Thymus (tissue), 11 donors: Measurements from ENCODE around the gene PRKAG2. TPM values are rescaled to one million over a fixed set of nuclear protein-coding genes. Genes with fewer than 3 reads are reported as not detected.
A peak's percentile ranks its signal among the peaks of the same experiment; 100 is the strongest.

Source experiments
- DNase-seq, 9 donors: peaks; one replicate each; pipeline ENCODE4 v3.0.0-alpha.2; 2013; ENCODE audit warnings: low spot score in 9 of 9, low read depth in 6 of 9, missing footprints in 1 of 9
- H3K27ac ChIP-seq, 2 donors: one replicate each; pipeline ENCODE4 v1.5.1; 2013; ENCODE audit warnings: control low read depth in 1 of 2, low read depth in 1 of 2, low read length in 1 of 2, mild to moderate bottlenecking in 1 of 2, moderate library complexity in 1 of 2
- H3K27me3 ChIP-seq, 2 donors: one replicate each; pipeline ENCODE4 v1.5.1; 2013; ENCODE audit warnings: low read length in 1 of 2; ENCODE audit not compliant: control insufficient read depth in 2 of 2, insufficient read depth in 1 of 2
- H3K36me3 ChIP-seq, 2 donors: one replicate each; pipeline ENCODE4 v1.5.1; 2013; ENCODE audit warnings: low read length in 1 of 2, mild to moderate bottlenecking in 1 of 2, moderate library complexity in 1 of 2; ENCODE audit not compliant: control insufficient read depth in 2 of 2, insufficient read depth in 2 of 2
- H3K4me1 ChIP-seq, 2 donors: one replicate each; pipeline ENCODE4 v1.5.1; 2013; ENCODE audit warnings: low read length in 2 of 2; ENCODE audit not compliant: control insufficient read depth in 2 of 2, insufficient read depth in 2 of 2
- H3K4me3 ChIP-seq, 2 donors: one replicate each; pipeline ENCODE4 v1.5.1; 2013; ENCODE audit warnings: low read length in 2 of 2, control low read depth in 1 of 2, mild to moderate bottlenecking in 1 of 2
- H3K9me3 ChIP-seq, 2 donors: one replicate each; pipeline ENCODE4 v1.5.1; 2013; ENCODE audit warnings: low read length in 1 of 2, mild to moderate bottlenecking in 1 of 2; ENCODE audit not compliant: control insufficient read depth in 2 of 2, insufficient read depth in 1 of 2
- WGBS: extraction: QIAGEN DNeasy Blood & Tissue Kit; methylation state at CpG from one replicate; pipeline ENCODE4 v1.1.7; 2013; 5-methylcytosine and 5-hydroxymethylcytosine counted together
- polyA plus RNA-seq: library from polyadenylated mRNA; stranded (reverse); fragments of 200-250 nt; gene quantifications from one replicate; pipeline ENCODE4 v1.2.3, GENCODE V29; 2013
- total RNA-seq: library from RNA; stranded (reverse); fragments of 120-200 nt; gene quantifications from one replicate; pipeline ENCODE4 v1.2.4, GENCODE V29; 2013
- donor health status: healthy.

The PRKAG2 gene
- total and polyA plus RNA-seq, 2 donors: 5.1 to 33.7 TPM

DNA sequence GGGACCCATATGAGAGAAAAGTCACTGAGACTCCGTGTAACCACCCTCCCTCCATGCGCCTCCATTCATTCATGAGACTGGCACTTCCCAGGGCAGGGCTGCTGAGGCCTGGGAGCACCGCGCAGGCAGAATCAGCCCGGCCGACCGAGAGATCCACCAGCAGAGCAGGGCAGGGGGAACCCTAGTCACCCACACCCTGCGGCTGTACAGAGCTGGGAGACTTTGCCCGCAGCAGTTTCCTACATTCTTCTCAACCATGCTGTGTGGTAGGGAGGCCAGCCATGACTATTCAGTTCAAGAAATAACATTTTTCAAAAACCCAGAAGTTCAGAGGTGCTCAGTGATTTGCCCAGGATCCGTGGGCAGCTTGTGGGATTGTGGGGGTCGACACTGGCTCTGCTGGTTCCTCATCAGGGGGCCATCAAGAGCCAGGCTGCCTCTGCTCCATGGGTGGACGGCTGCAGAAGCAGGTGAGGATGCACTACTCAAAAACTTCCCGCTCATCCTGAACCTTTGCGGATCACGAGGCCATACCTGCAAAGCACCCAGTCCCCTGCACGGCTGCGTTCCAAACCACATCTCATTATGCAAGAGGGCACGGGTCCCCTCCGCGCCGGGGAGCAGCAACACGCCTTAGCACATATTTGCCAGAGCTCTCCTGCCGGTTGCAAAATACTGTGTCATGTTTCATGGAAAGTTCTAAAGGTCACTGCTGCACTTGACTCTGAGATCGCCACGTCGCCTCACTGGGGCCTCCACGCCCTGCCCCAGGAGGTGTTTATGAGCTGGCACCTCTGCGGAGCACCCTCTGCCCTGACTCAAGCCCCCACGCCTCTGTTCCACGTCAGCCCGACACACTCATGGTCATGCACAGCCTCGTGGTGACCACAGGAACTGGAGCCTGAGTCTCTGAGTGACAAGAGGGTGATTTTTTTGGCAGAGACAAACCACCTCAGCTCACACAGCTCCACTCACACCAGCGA is 132.0 kb downstream of the PRKAG2 start:
- 93% methylated on average over 33 of the region's 33 CpGs for WGBS
- Histone ChIP-seq H3K4me3 (no peak overlapping the region), H3K9me3 (no peaks in the 10 kb centered on the region), H3K36me3 (no peaks in the 10 kb centered on the region), H3K4me1 (peaks cover 0 to 7% of the 10 kb centered on the region in 2 donors), H3K27me3 (peaks cover 0 to 16% of the 10 kb centered on the region in 2 donors), H3K27ac (no peak overlapping the region)
- no peak for DNase-seq

DNA sequence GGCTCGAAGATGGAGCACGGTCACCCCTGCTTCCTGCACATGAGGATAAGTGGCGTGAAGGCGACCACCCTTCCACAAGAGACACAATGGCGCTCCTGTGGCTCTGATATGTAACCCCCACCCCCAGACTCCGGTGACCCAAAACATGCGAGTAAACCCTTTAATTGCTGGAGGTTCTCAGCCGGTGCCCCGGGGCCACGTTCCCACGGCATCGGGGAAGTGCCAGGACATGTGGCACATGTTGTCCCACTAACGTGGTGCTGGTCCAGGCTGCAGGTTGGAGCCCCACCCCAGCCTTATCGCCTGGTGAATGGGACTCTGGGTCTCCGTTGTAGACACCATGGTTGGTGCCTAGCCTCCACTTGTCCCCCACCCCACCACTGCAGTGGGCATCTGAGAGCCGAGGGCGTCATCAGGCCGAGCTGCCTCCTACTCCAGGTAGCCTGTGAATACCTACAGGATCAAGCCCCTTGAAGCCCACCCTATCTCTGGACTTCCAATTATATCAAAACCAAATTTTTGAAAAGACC is 132.8 kb downstream of the PRKAG2 start:
- DNase-seq: no peak
- H3K36me3 ChIP-seq: no peaks in the 10 kb centered on the region
- no peak overlapping the region for H3K27ac ChIP-seq
- H3K27me3 ChIP-seq: peaks cover 0 to 16% of the 10 kb centered on the region in 2 donors
- H3K4me1 ChIP-seq: peaks cover 0 to 7% of the 10 kb centered on the region in 2 donors
- no peak overlapping the region for H3K4me3 ChIP-seq
- H3K9me3 ChIP-seq: peaks cover 0 to 4% of the 10 kb centered on the region in 2 donors
- 87% methylated on average over 18 of the region's 18 CpGs for WGBS

DNA sequence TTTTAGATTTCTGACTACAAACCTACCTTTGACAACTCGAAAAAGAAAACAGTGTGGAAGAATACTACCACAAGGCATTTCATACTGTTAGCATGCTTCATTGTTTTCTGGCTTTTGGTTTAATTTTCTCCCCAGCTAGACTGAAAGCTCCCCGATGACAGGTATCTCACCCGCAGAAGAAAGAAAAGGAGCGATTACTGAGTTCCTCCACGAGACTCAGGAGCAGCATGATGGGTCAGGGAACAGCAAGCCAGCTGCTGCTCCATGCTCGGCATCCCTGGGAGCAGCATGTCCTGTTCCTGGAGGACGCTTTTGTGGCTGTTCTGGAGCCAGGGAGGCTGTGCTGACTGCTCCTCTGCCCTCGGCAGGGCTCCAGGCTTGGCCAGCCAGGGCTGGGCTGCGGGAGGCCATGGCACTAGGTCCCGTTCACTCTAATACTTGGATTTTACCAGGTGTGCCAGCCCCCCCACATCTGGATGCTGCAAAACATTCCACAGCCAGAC is 133.4 kb downstream of the PRKAG2 start:
- WGBS: 83% methylated on average over 10 of the region's 10 CpGs
- Histone ChIP-seq H3K4me3 (no peak overlapping the region), H3K4me1 (peaks cover 0 to 7% of the 10 kb centered on the region in 2 donors), H3K9me3 (peaks cover 0 to 7% of the 10 kb centered on the region in 2 donors), H3K27me3 (peaks cover 0 to 16% of the 10 kb centered on the region in 2 donors), H3K36me3 (no peaks in the 10 kb centered on the region), H3K27ac (no peak overlapping the region)
- DNase-seq: no peak

DNA sequence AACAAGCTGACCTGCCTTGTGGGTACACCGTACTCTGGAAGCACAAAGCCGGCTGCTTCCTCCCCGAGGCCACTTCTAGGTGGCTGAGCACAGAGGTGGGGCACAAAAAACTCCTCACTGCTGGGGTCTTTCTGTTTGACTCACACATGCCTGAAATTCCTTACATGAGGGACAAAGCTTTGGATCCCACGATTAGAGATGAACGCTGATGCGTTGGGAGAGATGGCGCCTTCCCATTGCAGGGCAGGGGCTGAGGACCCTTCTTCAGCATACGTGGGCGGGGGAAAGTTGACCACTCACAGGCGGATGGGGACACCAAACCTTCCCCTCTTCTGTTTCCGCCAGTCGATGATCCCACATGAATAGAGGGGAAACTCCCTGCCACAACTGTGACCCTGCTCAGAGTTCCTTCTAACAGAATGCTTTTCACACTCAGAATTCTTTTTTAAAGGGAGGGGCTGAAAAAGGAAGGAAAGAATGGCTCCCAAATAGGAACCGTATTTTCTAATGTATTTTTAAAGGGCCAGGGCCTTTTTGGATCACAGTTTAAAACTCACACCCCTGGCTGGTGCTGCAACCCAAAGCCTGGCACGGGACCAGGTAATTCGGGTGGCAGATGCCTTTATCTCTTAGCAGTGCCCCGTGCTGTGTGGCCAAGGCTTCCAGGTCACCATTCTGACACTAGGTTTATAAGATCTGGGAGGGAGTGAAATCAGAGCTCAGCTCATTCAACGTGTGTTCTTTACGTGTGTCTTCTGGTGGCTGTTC is 134.0 kb downstream of the PRKAG2 start:
- Histone ChIP-seq H3K27me3 (peaks cover 0 to 16% of the 10 kb centered on the region in 2 donors), H3K27ac (no peak overlapping the region), H3K36me3 (no peaks in the 10 kb centered on the region), H3K4me3 (no peak overlapping the region), H3K4me1 (peaks cover 0 to 7% of the 10 kb centered on the region in 2 donors), H3K9me3 (peaks cover 0 to 7% of the 10 kb centered on the region in 2 donors)
- WGBS: 13% methylated on average over 18 of the region's 18 CpGs
- no peak for DNase-seq

GRCh38 chr7:151741585-151741984 is 135.3 kb downstream of the PRKAG2 start:
- Histone ChIP-seq H3K27me3 (peaks cover 0 to 26% of the 10 kb centered on the region in 2 donors), H3K4me1 (peaks cover 0 to 7% of the 10 kb centered on the region in 2 donors), H3K27ac (no peak overlapping the region), H3K36me3 (no peaks in the 10 kb centered on the region), H3K9me3 (peaks cover 0 to 7% of the 10 kb centered on the region in 2 donors), H3K4me3 (no peak overlapping the region)
- no peak for DNase-seq
- 98% methylated on average over 7 of the region's 7 CpGs for WGBS

DNA sequence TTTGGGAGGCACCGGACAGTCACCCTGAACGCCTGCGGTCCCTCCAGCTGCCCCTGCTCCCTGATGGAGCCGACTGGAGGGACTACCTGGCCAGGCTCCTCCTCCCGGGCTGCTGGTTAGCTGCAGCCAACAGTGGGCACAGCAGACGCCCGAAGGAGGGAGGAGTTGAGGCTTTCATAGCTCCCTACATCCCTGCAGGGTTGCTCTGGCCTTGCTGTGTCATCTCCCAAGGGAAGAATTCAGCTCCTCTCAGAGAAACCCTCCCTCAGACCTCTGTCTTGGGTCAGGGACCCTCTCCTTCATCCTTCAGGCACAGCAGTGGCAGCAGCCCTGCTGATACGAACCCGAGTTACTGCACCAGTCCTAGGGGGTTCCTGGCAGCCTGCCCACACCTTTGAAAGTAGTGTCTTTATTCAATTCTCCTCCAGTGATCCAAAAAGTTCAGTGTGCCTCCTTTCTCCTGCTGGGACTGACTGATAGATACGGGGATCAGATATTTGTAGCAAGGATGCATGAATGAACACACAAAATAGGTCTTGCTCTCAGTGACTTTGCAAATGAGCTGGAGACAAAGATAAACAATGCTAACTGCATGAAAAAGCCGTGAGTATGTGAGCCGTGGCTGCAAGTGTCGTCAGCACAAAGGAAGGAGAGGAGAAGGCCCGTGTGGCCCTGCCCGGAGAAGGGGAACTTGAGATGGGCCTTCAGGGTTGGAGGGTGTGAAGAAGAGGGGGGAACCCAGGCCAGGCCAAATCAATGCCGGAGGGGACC is 136.6 kb downstream of the PRKAG2 start:
- H3K4me1 ChIP-seq: peaks cover 0 to 13% of the 10 kb centered on the region in 2 donors
- peaks cover 0 to 38% of the 10 kb centered on the region in 2 donors for H3K27me3 ChIP-seq
- H3K27ac ChIP-seq: no peak overlapping the region
- H3K9me3 ChIP-seq: peaks cover 0 to 11% of the 10 kb centered on the region in 2 donors
- no peak for DNase-seq
- H3K4me3 ChIP-seq: no peak overlapping the region
- 95% methylated on average over 16 of the region's 16 CpGs for WGBS
- H3K36me3 ChIP-seq: no peaks in the 10 kb centered on the region

- Histone ChIP-seq H3K9me3 (peaks cover 0 to 11% of the 10 kb centered on the region in 2 donors), H3K4me1 (peaks cover 0 to 13% of the 10 kb centered on the region in 2 donors), H3K27me3 (peaks cover 0 to 37% of the 10 kb centered on the region in 2 donors), H3K36me3 (no peaks in the 10 kb centered on the region), H3K4me3 (no peak overlapping the region), H3K27ac (no peak overlapping the region)
- no peak for DNase-seq
- WGBS: 81% methylated on average over 10 of the region's 10 CpGs
These were observed 138.0 kb downstream of the PRKAG2 start for GRCh38 chr7:151738925-151739324.

GRCh38 chr7:151736403-151736909 is 140.5 kb downstream of the PRKAG2 start:
- peak in 1 of 9 donors; percentile 33 for DNase-seq
- H3K4me1 ChIP-seq: peaks cover 0 to 7% of the 10 kb centered on the region in 2 donors
- no peak overlapping the region for H3K27ac ChIP-seq
- H3K4me3 ChIP-seq: no peak overlapping the region
- no peaks in the 10 kb centered on the region for H3K36me3 ChIP-seq
- 26% methylated on average over 10 of the region's 10 CpGs for WGBS
- H3K9me3 ChIP-seq: peaks cover 0 to 11% of the 10 kb centered on the region in 2 donors
- H3K27me3 ChIP-seq: peaks cover 0 to 26% of the 10 kb centered on the region in 2 donors
